T-helper 17 cell (primary cell): Measurements from ENCODE around the gene PKN3. TPM values are rescaled to one million over a fixed set of nuclear protein-coding genes. Genes with fewer than 3 reads are reported as not detected.
"Not testable (repeated sequence)": the region's sequence is repeated elsewhere in the genome, so short reads cannot be mapped to it uniquely, and the experiment has no call there.

Experiments used
- ATAC-seq: fragments of 150-1000 bp; cut with Tn5 transposase; 2 replicates; pipeline ENCODE4 v1.10.0; 2021; ENCODE audit warnings: mild to moderate bottlenecking, moderate library complexity
- DNase-seq, 3 donors: peaks; one replicate each; pipeline versions ENCODE4 v3.0.0 to v3.0.0-alpha.2; 2020 to 2021
- H3K9me3 ChIP-seq: one replicate; pipeline ENCODE4 v1.7.0; 2013; ENCODE audit warnings: low read length, mild to moderate bottlenecking; ENCODE audit not compliant: control insufficient read depth, poor library complexity, severe bottlenecking
- H3K27ac Mint-ChIP-seq: one replicate; pipeline ENCODE4 v1.8.0; 2022; ENCODE audit warnings: mild to moderate bottlenecking, moderate library complexity, mixed read lengths
- H3K27me3 Mint-ChIP-seq: one replicate; pipeline ENCODE4 v1.8.0; 2022; ENCODE audit warnings: mixed read lengths
- H3K36me3 Mint-ChIP-seq: one replicate; pipeline ENCODE4 v1.8.0; 2022; ENCODE audit warnings: low read depth, mixed read lengths
- H3K4me1 Mint-ChIP-seq: one replicate; pipeline ENCODE4 v1.8.0; 2022; ENCODE audit warnings: mild to moderate bottlenecking, mixed read lengths
- H3K4me3 Mint-ChIP-seq: one replicate; pipeline ENCODE4 v1.8.0; 2022; ENCODE audit warnings: mild to moderate bottlenecking, moderate library complexity, mixed read lengths
- total RNA-seq, 4 donors: library from RNA in 2 of 4; stranded (reverse) in 2 of 4; gene quantifications; one replicate each; pipeline ENCODE4 v1.2.3 and lab custom pipeline; 2022 to 2026

The PKN3 gene
- total RNA-seq (1 to 10 TPM in 1 of 2 donors, under 1 TPM in 1; 0.96 to 2.0 TPM), total RNA-seq (lab: John Stamatoyannopoulos, UW) (2.7 to 3.3 reads per million in 2 donors)

DNA sequence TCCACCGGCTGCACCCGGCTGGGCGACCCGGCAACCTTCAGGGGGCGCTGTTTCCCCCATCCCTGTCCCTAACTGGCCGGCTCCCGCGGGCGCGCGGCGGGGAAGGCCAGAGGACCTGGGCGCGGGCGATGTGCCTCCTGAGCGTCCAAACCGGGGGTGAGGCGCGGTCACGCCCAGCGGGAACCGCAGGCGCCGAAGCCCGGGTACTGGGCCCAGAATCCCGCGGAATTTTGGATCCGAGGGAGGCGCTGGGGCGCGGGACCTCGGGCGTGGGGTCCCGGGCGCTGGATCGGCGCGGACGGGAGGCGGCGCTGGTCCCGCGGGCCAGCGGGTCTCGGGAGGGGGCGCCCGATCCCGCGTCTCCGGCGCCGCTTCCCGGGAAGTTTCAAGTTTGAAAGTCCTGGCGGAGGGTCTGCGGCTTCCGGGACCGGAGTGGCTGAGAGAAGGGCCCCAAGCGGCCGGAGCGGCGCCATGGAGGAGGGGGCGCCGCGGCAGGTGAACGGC lies at the start of gene PKN3:
TSS of gene PKN3 (plus strand) at position 59 of the 504 bp plus-strand sequence. CDS start at position 472, 413 bp downstream.
- Mint-ChIP-seq H3K4me3 (peak within 1 kb of the TSS; percentile 92), H3K36me3 (no peaks in the 10 kb centered on the region), H3K4me1 (peaks cover 7% of the 10 kb centered on the region), H3K27me3 (no peaks in the 10 kb centered on the region), H3K27ac (peak within 1 kb of the TSS; percentile 29)
- DNase-seq (peak; percentile 72 to 87 (median 82)), ATAC-seq (peak; percentile 93)
- H3K9me3 ChIP-seq = no peaks in the 10 kb centered on the region

DNA sequence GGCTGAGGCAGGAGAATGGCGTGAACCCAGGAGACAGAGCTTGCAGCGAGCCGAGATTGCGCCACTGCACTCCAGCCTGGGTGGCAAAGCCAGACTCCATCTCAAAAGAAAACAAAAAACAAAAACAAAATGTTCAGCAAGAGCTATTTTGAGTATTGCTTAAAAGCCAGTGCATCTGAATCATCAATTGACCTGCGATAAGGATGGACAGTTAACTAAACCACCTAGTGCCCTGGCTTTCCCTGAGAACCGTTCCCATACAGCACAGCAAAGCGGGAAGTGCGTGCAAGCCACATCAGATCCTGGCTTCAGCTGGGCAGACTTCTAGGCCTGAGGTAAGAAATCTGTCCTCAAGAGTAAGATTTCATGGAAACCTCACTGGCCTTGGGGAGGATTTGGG lies 48.4 kb upstream of the PKN3 start:
- peak overlapping the region; percentile 51 for H3K27ac Mint-ChIP-seq
- H3K9me3 ChIP-seq = no peaks in the 10 kb centered on the region
- H3K4me3 Mint-ChIP-seq = peak overlapping the region; percentile 66
- ATAC-seq = no peak
- H3K36me3 Mint-ChIP-seq = no peaks in the 10 kb centered on the region
- no peaks in the 10 kb centered on the region for H3K27me3 Mint-ChIP-seq
- peaks cover 5% of the 10 kb centered on the region for H3K4me1 Mint-ChIP-seq
- no peak for DNase-seq

DNA sequence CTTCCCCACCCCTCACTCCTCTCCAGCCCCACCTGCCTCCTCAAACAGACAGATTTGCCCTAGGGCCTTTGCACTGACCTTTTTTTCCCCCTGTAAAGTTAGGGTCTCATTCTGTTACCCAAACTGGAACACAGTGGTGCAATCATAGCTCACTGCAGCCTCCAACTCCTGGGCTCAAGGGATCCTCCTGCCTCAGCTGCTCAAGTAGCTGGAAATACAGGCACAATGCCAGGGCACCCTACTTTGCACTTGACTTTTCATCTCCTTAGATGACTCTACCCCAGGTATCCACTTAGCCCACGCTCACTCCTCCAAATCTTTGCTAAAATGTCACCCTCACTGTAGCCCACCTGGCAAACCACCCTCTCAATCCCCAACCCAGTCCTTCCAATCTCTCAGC lies 47.8 kb upstream of the PKN3 start:
- Mint-ChIP-seq H3K27me3 (no peaks in the 10 kb centered on the region), H3K4me1 (peaks cover 5% of the 10 kb centered on the region), H3K36me3 (no peaks in the 10 kb centered on the region), H3K27ac (peak overlapping the region; percentile 51), H3K4me3 (peak overlapping the region; percentile 66)
- no peaks in the 10 kb centered on the region for H3K9me3 ChIP-seq
- DNase-seq (no peak), ATAC-seq (no peak)

DNA sequence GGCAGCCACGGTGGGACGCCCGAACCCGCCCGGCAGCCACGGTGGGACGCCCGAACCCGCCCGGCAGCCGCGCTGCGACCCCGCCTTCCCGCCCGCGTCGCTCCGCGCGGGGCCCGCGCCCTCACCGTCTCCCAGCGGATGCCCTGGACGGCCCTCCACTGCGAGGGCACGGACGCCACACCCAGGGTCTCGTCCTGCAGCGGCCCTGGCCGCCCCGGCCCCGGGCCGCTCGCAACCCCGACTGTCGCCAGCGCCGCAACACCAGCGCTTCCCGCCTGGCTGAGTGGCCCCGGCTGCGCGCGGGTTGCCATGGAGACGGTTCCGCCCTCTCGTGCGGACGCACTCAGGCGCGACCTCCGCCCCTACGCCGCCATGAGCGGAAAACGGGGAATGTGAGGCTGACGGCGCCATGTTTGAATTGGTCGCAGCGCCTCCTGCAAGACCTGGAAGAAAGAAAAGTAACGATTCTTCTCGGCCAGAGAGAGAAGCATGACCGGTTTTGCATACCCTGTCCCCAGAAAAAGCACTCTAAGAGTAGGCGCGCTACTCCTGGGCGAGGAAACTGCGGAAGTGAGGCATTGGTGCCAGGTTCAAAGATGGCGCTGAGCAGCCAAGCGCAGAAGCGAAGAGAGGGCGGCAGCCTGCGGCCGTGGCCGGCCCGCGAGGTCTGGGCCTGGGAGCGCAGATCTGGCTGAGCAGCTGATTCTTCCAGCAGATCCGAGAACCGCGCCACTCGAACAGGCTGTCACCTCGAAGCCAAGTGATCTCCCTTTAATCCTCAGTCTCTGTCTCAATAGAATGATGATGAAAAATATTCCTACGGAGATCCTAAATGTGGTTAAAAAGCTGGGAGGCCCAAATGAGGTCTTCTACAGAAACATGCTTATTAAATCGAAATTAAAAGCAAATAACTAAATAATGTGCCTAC lies 45.6 kb upstream of the PKN3 start, which contains the start of gene DYNC2I2:
TSS of gene DYNC2I2 (minus strand) at position 432 of the 928 bp plus-strand sequence. CDS start at position 311, 121 bp downstream.
- peak; percentile 97 for ATAC-seq
- Mint-ChIP-seq H3K27ac (peak within 1 kb of the TSS; percentile 96), H3K4me1 (peaks cover 5% of the 10 kb centered on the region), H3K4me3 (peak within 1 kb of the TSS; percentile 92), H3K27me3 (no peaks in the 10 kb centered on the region), H3K36me3 (no peaks in the 10 kb centered on the region)
- peak; percentile 93 to 97 (median 95) for DNase-seq
- no peaks in the 10 kb centered on the region for H3K9me3 ChIP-seq

DNA sequence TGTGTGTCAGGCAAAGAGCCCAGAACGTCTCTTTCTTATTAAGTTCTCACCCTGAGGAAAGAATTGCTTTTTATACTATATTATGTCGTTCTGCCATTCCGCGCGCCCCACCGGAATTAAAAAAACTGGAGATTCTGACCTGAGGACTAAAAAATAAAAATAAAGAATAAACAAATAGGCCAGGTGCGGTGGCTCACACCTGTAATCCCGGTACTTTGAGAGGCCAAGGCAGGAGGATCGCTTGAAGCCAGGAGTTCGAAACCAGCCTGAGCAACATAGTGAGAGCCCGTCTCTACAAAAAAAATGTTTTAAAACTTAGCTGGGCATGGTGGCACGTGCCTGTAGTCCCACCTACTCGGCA lies 45.0 kb upstream of the PKN3 start:
- H3K27ac Mint-ChIP-seq = peak overlapping the region; percentile 96

DNA sequence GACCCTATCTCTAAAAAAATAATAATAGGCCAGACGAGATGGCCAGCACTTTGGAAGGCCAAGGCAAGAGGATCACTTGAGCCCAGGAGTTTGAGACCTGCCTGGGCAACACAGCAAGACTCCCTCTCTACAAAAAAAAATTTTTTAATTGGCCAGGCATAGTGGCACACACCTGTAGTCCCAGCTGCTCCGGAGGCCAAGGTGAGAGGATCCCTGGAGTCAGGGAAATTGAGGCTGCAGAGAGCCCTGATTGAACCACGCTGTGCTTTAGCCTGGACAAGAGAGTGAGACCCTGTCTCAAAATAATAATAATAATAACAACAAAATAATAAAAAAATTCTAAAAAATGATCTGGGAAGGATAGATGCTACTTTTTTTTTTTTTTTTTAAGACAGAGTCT lies 44.5 kb upstream of the PKN3 start:
- peaks cover 5% of the 10 kb centered on the region for H3K4me1 Mint-ChIP-seq
- ATAC-seq (no peak), DNase-seq (no peak)
- H3K9me3 ChIP-seq = no peaks in the 10 kb centered on the region
- H3K36me3 Mint-ChIP-seq = no peaks in the 10 kb centered on the region
- H3K27me3 Mint-ChIP-seq = no peaks in the 10 kb centered on the region
- H3K4me3 Mint-ChIP-seq = no peak overlapping the region
- peak overlapping the region; percentile 96 for H3K27ac Mint-ChIP-seq

More for the DNA sequence above, 45.0 kb upstream of the PKN3 start:
- Mint-ChIP-seq H3K4me3 (peak overlapping the region; percentile 92), H3K36me3 (no peaks in the 10 kb centered on the region), H3K4me1 (peaks cover 5% of the 10 kb centered on the region), H3K27me3 (no peaks in the 10 kb centered on the region)
- H3K9me3 ChIP-seq = no peaks in the 10 kb centered on the region
- no peak for DNase-seq
- ATAC-seq = no peak

DNA sequence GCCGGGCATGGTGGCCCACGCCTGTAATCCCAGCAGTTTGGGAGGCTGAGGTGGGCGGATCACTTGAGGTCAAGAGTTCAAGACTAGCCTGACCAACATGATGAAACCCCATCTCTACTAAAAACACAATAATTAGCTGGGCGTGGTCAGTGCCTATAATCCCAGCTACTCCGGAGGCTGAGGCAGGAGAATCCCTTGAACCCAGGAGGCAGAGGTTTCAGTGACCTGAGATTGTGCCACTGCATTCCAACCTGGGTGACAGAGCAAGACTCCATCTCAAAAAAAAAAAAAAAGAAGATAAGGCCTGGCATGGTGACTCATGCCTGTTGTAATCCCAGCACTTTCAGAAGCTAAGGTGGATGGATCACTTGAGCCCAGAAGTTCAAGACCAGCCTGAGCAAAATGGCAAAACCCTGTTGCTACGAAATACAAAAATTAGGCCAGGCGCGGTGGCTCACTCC lies 35.8 kb upstream of the PKN3 start:
- not testable (repeated sequence) for DNase-seq, H3K36me3 Mint-ChIP-seq, H3K27ac Mint-ChIP-seq

DNA sequence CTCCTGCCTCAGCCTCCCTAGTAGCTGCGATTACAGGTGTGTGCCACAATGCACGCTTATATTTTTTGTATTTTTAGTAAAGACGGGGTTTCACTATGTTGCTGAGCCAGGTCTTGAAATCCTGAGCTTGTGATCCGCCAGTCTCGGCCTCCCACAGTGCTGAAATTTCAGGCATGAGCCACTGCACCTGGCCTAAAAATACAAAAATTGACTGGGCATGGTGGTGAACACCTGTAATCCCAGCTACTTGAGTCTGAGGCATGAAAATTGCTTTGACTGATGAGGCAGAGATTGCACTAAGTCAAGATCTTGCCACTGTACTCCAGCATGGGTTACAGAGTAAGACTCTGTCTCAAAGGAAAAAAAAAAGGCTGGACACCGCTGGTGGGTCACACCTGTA lies 32.5 kb upstream of the PKN3 start:
- no peaks in the 10 kb centered on the region for H3K27me3 Mint-ChIP-seq
- H3K4me3 Mint-ChIP-seq = no peak overlapping the region
- no peaks in the 10 kb centered on the region for H3K9me3 ChIP-seq
- DNase-seq (no peak), ATAC-seq (no peak)
- no peak overlapping the region for H3K27ac Mint-ChIP-seq
- H3K36me3 Mint-ChIP-seq = no peaks in the 10 kb centered on the region
- no peaks in the 10 kb centered on the region for H3K4me1 Mint-ChIP-seq

More for the DNA sequence above, 35.8 kb upstream of the PKN3 start:
- not testable (repeated sequence) for H3K27me3 Mint-ChIP-seq, H3K9me3 ChIP-seq, ATAC-seq, H3K4me1 Mint-ChIP-seq, H3K4me3 Mint-ChIP-seq

DNA sequence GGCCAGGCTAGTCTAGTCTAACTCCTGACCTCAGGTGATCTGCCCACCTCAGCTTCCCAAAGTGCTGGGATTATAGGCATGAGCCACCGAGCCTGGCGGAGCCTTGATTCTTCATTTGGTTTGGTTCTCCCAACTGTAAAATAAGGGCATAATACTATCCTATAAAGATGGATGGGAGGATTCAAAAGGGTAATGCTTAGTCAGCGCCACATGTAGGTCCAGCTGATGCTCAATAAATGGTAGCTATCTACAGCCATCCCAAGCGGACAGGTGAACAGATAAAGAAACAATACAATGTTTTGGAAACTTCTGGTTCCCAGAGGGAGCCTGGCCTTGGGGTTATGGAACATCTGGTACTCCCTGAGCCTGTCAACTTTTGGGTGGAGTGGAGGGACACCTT lies 26.9 kb upstream of the PKN3 start:
- no peak for DNase-seq
- ATAC-seq = no peak
- peak overlapping the region; percentile 24 for H3K27ac Mint-ChIP-seq

DNA sequence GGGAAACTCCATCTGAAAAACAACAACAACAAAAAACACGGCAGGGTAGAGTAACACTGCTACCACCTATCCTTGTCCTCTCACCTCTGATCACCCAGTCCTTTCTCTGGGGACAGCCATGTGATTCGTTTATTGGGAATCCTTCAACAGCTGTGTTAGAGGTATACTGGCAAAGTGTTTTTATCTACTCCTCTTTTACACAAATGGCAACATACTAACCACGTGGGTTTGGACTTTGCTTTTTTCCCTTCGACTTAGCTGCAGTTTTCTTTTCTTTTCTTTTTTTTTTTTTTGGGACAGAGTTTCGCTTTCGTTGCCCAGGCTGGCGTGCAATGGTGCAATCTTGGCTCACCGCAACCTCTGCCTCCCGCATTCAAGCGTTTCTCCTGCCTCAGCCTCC lies 24.5 kb upstream of the PKN3 start:
- H3K4me3 Mint-ChIP-seq = no peak overlapping the region
- DNase-seq (no peak), ATAC-seq (no peak)
- H3K36me3 Mint-ChIP-seq = no peaks in the 10 kb centered on the region
- H3K9me3 ChIP-seq = no peaks in the 10 kb centered on the region
- peaks cover 4% of the 10 kb centered on the region for H3K4me1 Mint-ChIP-seq
- no peak overlapping the region for H3K27ac Mint-ChIP-seq
- H3K27me3 Mint-ChIP-seq = no peaks in the 10 kb centered on the region

More for the DNA sequence above, 26.9 kb upstream of the PKN3 start:
- no peak overlapping the region for H3K4me3 Mint-ChIP-seq
- H3K4me1 Mint-ChIP-seq = no peaks in the 10 kb centered on the region
- H3K36me3 Mint-ChIP-seq = no peaks in the 10 kb centered on the region
- H3K27me3 Mint-ChIP-seq = no peaks in the 10 kb centered on the region
- no peaks in the 10 kb centered on the region for H3K9me3 ChIP-seq

DNA sequence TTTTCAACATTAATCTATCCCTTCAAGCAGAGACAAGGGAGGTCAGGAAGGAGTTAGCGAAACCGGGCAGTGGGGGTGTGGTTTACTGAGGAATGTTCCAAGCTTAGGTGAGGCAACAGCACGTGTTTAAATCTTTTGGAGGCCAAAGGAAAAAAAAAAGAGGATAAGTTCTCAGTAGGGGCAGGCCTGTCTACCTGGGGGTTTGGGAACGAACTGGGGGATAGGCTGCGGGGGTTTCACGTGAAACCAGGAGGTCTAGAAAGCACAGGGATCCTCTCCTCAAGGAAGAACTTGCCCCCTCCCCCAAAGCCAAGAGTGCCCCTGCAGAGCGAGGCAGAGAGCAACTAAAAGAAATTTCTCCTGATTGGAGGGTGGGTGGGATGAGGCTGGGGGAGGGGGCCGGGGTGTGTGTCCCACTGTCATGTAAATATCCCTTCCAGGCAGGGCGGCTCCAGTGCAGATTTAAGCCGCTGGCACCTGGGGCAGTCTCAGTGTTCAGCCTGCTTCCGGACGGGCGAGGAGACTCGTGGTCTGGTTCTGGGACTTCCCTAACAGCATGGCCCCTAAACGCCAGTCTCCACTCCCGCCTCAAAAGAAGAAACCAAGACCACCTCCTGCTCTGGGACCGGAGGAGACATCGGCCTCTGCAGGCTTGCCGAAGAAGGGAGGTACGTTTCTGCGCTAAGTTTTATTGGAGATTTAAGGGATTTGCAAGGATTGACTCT lies 18.8 kb upstream of the PKN3 start:
- H3K36me3 Mint-ChIP-seq = no peaks in the 10 kb centered on the region
- H3K9me3 ChIP-seq = no peaks in the 10 kb centered on the region
- DNase-seq (no peak), ATAC-seq (peak; percentile 21)
- peak overlapping the region; percentile 98 for H3K27ac Mint-ChIP-seq
- H3K4me3 Mint-ChIP-seq = peak overlapping the region; percentile 100
- peaks cover 38% of the 10 kb centered on the region for H3K4me1 Mint-ChIP-seq
- no peaks in the 10 kb centered on the region for H3K27me3 Mint-ChIP-seq

DNA sequence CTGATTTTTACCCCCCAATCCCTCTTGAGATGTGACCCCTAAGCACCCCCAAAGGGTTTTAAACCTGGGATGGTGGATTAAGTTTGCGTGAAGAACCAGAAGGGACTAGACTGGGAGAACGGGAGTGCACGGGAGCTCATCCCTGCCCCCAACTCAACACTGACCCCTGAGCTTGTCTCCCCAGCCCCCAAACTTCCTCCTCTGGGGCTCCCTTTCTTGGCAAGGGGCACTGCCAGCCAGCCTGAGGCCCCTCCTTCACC lies 18.3 kb upstream of the PKN3 start:
- Mint-ChIP-seq H3K36me3 (no peaks in the 10 kb centered on the region), H3K27me3 (no peaks in the 10 kb centered on the region), H3K4me1 (peaks cover 38% of the 10 kb centered on the region), H3K4me3 (peak overlapping the region; percentile 100), H3K27ac (peak overlapping the region; percentile 98)
- no peaks in the 10 kb centered on the region for H3K9me3 ChIP-seq
- DNase-seq (no peak), ATAC-seq (no peak)
